ENCODE measurements around the gene TGFBR3. TPM values are rescaled to one million over a fixed set of nuclear protein-coding genes. Genes with fewer than 3 reads are reported as not detected.

Gene TGFBR3
- total and polyA plus RNA-seq, 2 of the 13 experiments (the other 11 are each of a cell fraction or from before 2014, with no cell fraction given), result 76.5 to 195 TPM

DNA sequence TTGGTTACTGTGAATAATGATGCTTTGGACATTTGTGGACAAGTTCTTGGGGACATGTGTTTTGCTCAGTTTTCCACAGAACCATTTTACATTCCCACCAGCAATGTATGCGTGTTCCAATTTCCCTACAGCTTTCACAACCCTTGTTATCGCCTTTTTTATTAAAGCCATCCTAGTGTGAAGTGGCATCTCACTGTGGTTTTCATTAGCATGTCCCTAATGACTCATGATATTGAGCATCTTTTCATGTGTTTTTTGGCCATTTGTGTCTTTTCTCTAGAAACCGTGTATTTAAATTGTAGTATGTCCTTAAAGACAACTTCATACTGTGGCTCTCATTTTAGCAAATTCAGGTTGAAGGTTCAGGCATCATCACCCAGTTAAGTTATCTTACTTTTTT is 132.1 kb downstream of the TGFBR3 start:
- H3K27ac ChIP-seq (ENCODE audit: extremely low read length, insufficient read depth, low read length), result no peak overlapping the region
- peaks cover 6% of the 10 kb centered on the region; the same call in 1 of the 2 replicates for H4K20me1 ChIP-seq (ENCODE audit: insufficient read depth, low read length)
- no peak overlapping the region for H2AFZ ChIP-seq (ENCODE audit: low read length)
- intact Hi-C loops (cut with micrococcal nuclease; ENCODE audit: unreplicated experiment) (no loop called here), in situ Hi-C loops (cut with HindIII; ENCODE audit: extremely low pct_ligation_motif_present, low pct_unique_long_range_greater_than_20kb) (no loop called here)
- FAIRE-seq (no peak), DNase-seq (ENCODE audit: low spot score) (no peak), ATAC-seq (no peak)
- peaks cover 48% of the 10 kb centered on the region for H3K79me2 ChIP-seq (ENCODE audit: insufficient read depth, low read length)
- H3K4me1 ChIP-seq (ENCODE audit: insufficient read depth, low read length), result peaks cover 45% of the 10 kb centered on the region
- POLR2A ChIA-PET, result no interaction called here
- H3K9me3 ChIP-seq (ENCODE audit: low read length), result no peaks in the 10 kb centered on the region
- H3K4me2 ChIP-seq (ENCODE audit: low read depth, low read length), result no peak overlapping the region
- no peak for TF ChIP-seq MAZ (IDR thresholded peaks at IDR 0.05; ENCODE audit: borderline replicate concordance, low read depth, low read length)
- TF ChIP-seq MAZ (CRISPR knock-in tag; IDR thresholded peaks at IDR 0.05; ENCODE audit: low read depth), result no peak
- peak; percentile 57 for TF ChIP-seq RBM22 (optimal IDR thresholded peaks at IDR 0.05; ENCODE audit: low read length)
- WGBS (ENCODE audit: low lambda C conversion rate), result 98% methylated on average over 3 of the region's 3 CpGs
- H3K36me3 ChIP-seq (replicated peaks in 1 of 2; ENCODE audit: control insufficient read depth in 1 of 2, insufficient read depth in 2 of 2, low read length in 2 of 2), result peaks cover 28 to 78% of the 10 kb centered on the region in 2 experiments
- no peak overlapping the region for H3K9ac ChIP-seq (ENCODE audit: insufficient read depth, low read depth, low read length)
- BruUV-seq (replicated peaks), result TSS peak; percentile 34
- H3K4me3 ChIP-seq (replicated peaks in 1 of 3; ENCODE audit: insufficient read depth in 1 of 3, low read depth in 2 of 3, low read length in 3 of 3), result no peak overlapping the region
- CTCF ChIA-PET (ENCODE audit: low intra/inter-chr PET ratio, low total read pairs), result no interaction called here
- H3K27me3 ChIP-seq (ENCODE audit: control insufficient read depth in 1 of 2, insufficient read depth in 2 of 2, low read length in 2 of 2), result no peaks in the 10 kb centered on the region

DNA sequence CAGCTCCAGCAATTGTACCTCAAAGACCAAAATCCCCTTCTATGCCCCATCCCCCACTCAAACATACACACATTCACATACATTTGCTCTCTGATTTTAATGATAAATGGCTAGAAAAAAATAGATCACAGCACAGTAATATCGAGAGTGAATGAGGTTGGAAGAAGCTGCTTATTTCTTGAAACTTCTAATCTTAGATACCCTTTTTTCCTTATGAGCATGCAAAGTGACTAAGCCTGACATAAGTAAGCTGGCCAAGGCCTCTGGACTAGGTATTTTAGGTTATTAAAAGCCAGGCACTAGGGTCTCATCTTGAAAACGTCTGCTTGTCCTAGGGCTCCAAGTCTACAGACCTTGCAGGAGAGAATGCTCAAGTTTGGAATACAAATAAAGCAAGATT is 133.6 kb downstream of the TGFBR3 start:
- FAIRE-seq (no peak), DNase-seq (ENCODE audit: low spot score) (no peak), ATAC-seq (no peak)
- 97% methylated on average over 2 of the region's 2 CpGs for WGBS (ENCODE audit: low lambda C conversion rate)
- Histone ChIP-seq H3K9me3 (ENCODE audit: low read length) (no peaks in the 10 kb centered on the region), H3K79me2 (ENCODE audit: insufficient read depth, low read length) (peaks cover 48% of the 10 kb centered on the region), H3K27ac (ENCODE audit: extremely low read length, insufficient read depth, low read length) (no peak overlapping the region), H3K4me2 (ENCODE audit: low read depth, low read length) (no peak overlapping the region), H3K36me3 (replicated peaks in 1 of 2; ENCODE audit: control insufficient read depth in 1 of 2, insufficient read depth in 2 of 2, low read length in 2 of 2) (peaks cover 24 to 75% of the 10 kb centered on the region in 2 experiments), H3K4me3 (replicated peaks in 1 of 3; ENCODE audit: insufficient read depth in 1 of 3, low read depth in 2 of 3, low read length in 3 of 3) (no peak overlapping the region), H3K4me1 (ENCODE audit: insufficient read depth, low read length) (peaks cover 56% of the 10 kb centered on the region), H3K27me3 (ENCODE audit: control insufficient read depth in 1 of 2, insufficient read depth in 2 of 2, low read length in 2 of 2) (no peaks in the 10 kb centered on the region), H2AFZ (ENCODE audit: low read length) (no peak overlapping the region), H3K9ac (ENCODE audit: insufficient read depth, low read depth, low read length) (no peak overlapping the region), H4K20me1 (ENCODE audit: insufficient read depth, low read length) (peaks cover 8% of the 10 kb centered on the region; the same call in 1 of the 2 replicates)
- TF ChIP-seq RBM22 (optimal IDR thresholded peaks at IDR 0.05; ENCODE audit: low read length) (peak; percentile 83), ZNF335 (CRISPR knock-in tag; IDR thresholded peaks at IDR 0.05) (no peak)
- TF ChIP-seq, protein P1, sequence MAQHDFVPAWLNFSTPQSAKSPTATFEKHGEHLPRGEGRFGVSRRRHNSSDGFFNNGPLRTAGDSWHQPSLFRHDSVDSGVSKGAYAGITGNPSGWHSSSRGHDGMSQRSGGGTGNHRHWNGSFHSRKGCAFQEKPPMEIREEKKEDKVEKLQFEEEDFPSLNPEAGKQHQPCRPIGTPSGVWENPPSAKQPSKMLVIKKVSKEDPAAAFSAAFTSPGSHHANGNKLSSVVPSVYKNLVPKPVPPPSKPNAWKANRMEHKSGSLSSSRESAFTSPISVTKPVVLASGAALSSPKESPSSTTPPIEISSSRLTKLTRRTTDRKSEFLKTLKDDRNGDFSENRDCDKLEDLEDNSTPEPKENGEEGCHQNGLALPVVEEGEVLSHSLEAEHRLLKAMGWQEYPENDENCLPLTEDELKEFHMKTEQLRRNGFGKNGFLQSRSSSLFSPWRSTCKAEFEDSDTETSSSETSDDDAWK (CRISPR knock-in tag; IDR thresholded peaks at IDR 0.05), result no peak
- intact Hi-C loops (cut with micrococcal nuclease; ENCODE audit: unreplicated experiment) (no loop called here), in situ Hi-C loops (cut with HindIII; ENCODE audit: extremely low pct_ligation_motif_present, low pct_unique_long_range_greater_than_20kb) (no loop called here)
- no TSS peak for BruUV-seq (replicated peaks)
- ChIA-PET CTCF (ENCODE audit: low intra/inter-chr PET ratio, low total read pairs) (no interaction called here), POLR2A (no interaction called here)
